GM18870 (cell line): ENCODE measurements around the gene RBMS3.
"Not testable (repeated sequence)": the region's sequence is repeated elsewhere in the genome, so short reads cannot be mapped to it uniquely, and the experiment has no call there.

Source experiments
- ATAC-seq: cut with Tn5 transposase; IDR thresholded peaks from one replicate; pipeline ENCODE4 v1.9.1; 2021; ENCODE audit warnings: moderate library complexity; ENCODE audit not compliant: unreplicated experiment

The RBMS3 gene

DNA sequence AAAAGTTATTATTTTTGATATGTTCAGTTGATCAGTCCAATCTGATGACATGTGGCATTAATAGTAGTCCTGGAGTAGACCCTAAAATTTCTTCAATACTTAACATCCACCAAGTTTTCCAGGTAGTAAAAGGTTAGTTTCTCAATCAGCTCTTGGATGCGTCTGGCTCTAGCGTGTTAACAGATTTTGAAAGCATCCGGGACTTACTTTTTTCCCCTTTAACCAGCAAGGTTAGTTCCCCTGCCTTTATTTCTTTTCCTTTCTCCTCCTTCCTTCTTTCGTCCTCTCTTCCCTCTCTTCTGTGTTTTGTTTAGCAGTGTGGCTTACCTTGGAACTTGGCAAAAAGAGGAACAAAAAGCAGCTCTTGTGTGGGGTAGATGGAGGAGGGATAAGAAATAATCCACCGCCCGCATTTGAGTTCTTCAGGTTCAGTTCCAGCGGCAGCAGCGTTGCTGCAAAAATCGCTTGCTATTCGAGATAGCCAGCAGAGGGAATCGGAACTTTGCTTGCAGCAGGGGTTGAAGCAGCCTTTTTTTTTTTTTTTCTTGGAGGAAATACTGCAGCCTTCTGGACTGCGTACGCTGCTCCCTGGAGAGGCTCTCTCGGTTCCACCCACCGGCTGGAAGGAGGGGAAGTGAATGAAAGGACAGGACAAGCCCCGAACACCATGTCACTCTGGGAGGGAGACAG, at the start of gene RBMS3:
RBMS3 (plus strand) TSS at position 668 of the 690 bp plus-strand sequence.
- peak; percentile 29 for ATAC-seq

DNA sequence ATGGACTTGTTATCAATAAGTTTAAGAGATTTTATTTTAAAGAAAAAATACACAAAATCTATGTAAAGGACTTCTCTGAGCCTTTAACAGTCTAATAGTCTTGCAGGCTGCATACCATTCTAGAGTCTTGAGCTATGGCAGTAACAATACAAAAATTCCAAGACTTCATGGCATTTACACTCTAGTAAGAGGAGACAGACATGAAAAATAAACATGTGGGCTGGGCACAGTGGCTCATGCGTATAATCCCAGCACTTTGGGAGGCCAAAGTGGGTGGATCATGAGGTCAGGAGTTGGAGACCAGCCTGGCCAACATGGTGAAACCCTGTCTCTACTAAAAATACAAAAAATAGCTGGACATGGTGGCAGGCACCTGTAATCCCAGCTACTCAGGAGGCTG, 47.7 kb upstream of the RBMS3 start:
- not testable (repeated sequence) for ATAC-seq

DNA sequence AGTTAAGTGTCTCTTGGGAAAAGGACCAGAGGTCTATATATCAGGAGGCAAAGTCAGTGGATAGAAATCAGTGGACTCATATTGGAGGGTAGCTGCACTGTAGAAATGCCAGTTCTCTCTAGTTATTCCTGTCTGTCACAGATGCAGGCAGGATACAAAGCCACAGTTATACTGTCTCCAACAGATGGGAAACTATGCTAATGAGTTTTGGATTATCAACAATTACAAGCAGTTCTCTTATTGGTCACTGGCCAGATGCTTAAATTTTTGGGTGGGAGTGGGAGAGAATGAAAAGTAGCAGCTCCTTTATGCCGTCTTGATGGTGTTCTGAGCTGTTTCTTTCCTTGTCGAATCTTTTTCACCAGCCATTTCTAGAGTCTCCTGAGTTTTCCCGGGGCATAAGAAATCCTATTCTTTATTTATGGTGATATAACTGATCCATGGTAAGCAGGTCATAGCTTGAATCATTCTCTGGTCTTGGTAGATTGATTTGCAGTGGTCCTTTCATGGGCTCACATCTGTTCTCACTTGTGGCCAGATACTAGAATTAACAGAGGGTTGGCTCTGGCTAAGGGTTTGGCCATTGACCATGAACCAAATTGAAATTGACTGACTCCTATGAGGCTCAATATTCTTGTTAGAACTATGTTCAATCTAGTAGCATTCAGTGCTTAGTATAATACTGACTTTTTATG, 44.6 kb upstream of the RBMS3 start:
- ATAC-seq, result no peak

DNA sequence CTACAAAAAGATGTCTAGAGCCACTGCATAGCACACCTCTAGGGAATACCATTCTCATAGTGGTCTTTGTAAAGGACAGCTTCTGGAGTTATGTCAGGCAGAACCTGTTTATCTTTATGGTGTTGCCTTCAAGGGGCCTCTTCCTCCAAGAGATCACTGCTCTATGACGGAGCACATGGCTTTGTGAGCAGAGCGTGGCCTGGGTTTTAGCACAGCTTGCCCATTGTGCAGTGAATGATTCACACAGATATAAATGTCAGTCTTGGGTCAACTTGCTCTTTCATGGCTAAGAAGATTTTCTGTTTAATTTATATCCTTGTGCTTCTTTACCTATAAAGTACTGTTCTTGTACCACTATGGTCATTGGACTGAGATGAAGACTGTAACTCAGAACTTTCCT, 41.5 kb upstream of the RBMS3 start:
- no peak for ATAC-seq

DNA sequence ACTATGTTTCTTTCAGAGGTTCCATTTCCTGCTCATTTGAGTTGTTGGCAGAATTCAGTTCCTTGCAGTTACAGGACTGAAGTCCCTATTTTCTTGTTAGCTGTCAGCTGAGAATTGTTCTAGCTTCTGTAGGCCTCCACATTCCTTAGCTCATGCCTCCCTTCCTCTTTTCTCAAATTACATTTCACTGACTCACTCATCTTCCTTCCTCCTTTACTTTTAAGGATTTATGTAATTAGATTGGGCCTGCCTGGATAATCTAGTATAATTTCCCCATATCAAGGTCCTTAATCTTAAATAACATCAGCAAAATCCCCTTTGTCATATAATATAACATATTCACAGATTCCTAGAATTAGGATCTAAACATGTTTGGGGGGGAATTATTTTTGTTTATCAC, 40.6 kb upstream of the RBMS3 start:
- ATAC-seq, result no peak

DNA sequence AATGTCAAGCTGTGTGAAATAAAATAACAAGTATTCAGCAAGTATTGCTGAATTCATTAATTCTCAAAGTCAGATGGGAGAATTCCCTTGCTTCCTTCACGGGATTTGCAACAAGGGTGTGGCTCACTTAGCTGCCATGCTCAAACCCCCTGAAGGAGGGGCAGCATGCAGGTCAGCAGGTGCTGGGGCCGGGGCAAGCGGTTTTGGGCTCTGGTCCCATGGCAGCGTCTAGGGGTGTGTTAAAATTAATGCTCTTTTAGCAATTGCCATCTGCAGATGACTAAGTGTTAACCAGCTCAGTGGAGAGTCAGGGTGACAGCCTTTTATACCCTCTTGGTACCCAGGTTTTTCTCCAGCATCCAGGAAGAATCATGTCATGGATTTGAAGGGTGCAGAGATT, 40.0 kb upstream of the RBMS3 start:
- ATAC-seq, result no peak

DNA sequence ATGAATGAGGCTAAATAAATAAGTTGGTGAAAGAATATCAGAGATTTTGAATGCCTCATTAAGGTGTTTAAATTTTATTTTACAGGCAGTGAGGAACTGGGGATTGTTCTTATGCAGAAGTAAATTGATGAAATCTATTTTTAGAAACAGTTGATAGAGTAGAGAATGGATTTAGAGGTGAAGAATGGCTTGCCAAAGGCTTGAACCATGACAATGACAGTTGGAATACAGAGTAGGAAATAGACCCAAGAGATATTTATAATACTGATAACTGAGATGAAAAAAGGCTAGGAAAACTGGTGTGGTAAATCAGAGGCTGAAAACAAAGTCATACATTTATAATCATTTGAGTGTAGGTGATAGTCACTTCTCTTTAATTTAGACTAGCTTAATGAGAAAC, 39.0 kb upstream of the RBMS3 start:
- ATAC-seq, result no peak

DNA sequence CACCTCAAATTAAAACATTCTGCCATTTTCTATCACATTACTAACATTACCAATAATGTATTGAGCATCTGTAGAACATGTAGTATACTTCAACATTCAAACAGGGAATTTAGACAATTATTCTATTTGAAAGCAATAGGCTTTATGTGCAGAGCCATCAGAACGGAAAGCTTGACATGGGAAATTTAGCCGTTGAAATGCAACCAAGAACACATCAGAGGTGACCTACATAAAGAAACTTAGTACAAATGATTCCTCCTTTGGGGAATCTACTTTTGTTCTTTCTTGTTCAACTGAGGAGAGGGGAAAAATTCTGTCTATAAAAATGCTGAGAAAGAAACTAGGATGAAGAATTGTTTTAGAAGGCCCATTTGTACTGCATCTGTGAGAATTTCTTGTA, 38.6 kb upstream of the RBMS3 start:
- no peak for ATAC-seq

DNA sequence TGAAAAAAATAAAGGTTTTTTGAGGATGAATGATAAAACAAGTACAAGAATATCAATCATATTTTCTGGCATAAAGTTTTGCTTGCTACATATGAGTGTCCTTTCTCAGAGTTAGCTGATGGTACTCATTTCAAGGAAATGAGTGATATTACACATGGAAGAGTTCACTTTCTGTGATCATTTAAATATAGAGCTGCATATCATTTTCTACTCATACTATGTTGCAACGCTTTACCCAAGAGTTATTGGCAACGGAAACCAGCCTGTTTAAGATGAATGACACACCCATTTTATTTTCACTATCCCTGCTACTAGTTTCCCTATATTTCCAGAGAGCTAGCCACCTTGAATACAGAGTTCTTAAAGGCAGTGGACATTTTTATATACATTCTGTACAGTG, 35.4 kb upstream of the RBMS3 start:
- ATAC-seq, result no peak

DNA sequence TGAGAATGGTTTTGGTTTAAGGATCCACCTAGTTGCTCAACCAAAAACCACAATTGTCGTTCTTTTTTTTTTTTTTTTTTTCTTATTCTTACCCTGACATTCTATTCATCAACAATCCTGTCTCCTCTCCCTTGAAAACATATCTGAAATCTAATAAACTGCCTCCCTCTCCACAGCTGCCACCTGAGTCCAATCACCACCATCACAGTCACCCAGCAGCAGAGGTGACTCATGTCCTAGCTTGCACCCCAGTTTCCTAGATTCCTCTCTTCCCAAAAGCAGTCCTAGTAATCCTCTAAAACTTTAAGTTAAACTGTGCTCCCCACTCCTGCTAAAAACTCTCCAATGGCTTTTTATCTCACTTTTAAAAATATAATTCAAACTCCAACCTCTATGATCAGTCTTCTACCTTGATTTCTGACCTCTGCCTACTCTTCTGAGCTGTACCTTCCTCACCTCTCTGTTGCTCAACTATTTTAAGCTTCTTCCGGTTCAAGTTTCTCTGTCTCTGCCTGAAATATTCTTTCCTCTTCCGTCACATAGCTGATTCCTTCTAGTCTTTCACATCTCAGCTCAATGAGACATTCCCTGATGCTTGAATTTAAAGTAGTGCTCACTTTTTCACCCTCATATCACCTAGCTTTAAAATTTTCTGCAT, 33.7 kb upstream of the RBMS3 start:
- no peak for ATAC-seq

DNA sequence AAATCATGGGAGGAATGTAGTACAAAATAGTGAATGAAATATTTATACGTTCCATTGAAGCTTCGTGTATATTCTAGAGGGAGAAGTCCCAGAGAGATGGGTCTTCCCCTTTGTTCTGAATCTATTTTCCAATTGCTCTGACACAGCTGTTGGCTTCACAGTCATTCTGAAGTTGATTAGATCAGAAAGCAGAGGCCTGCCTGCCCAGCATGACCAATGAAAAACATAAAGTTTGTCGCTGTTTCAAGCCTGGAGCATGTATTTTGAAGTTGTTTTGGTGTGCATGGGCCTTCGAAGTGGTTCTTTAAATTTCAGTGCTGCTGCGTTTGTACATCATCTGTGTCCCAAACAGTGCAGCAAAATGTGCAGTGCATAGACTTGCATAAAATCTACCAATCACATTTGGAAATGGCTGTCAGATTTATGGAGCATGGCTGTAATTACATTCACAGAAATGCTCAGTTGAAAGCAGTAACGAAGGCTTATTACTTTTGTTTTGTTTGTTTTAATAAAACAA, 31.0 kb upstream of the RBMS3 start:
- ATAC-seq, result no peak

DNA sequence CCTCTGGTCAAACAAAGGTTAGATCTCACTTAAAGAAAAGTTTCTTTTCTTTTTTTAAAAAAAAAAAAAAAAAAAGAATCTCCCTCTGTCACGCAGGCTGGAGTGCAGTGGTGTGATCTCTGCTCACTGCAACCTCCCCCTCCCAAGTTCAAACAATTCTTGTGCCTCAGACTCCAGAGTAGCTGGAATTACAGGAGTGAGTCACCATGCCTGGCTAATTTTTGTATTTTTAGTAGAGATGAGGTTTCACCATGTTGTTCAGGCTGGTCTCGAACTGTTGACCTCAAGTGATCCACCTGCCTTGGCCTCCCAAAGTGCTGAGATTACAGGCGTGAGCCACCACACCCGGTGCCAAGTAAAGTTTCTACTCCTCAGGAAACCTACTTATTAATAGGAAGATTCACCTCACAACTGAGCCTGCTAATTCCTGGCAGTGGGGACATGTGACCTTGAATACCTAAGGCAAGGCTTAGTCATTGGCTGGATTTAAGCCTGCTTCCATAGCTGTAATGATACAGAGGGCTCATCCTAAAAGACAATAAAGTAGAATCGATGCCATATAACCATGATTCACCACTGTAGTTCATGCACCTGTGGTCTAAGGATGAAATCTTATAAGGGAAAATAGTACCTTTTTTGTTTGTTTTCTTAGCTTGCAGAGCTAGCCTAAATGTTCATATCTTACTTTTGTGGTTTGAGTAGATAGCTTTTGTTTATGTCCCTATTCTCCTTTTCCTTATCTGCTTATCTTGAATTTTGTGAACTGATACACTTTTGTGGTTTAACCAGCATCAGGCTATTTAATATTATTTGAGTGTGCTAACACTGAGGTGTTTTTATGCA, 24.8 kb upstream of the RBMS3 start:
- ATAC-seq, result no peak

DNA sequence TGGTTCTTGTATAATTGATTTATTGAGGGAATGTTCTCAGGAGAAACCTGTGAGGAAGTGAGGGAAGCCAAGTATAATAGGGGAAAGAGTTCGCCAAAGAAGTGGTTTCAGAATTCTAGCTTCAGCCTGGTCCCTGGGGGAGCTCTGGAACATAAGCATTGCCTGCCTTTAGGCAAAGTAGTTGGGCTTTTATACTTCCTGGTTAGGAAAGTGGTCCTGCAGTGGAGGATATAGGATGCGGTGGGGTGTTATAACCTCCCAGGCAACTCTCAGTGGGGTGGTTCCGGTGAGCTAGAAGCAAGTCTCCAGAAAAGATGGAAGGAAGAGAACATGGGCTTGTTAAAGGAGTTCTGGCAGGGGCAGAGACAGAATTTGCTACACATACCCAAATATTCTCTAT, 22.7 kb upstream of the RBMS3 start:
- ATAC-seq, result no peak

DNA sequence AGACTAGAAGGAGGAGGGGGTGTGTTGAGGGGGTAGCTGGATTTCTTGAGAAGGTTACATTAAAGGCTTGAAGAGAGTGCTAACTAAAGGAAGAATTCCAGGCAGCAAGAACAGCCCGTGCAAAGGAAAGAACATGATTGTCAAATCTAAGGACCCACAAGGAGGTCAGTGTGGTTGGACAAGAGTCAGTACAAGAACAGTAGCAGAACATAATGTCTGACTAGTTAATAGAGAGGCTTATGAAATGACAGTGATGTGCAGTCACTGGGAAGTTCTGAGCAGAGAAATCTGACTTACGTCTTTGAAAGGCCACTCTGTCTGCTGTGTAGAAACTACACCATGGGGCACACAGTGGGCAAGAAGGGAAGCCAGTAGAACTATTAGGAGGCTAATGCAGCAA, 19.8 kb upstream of the RBMS3 start:
- ATAC-seq, result no peak

DNA sequence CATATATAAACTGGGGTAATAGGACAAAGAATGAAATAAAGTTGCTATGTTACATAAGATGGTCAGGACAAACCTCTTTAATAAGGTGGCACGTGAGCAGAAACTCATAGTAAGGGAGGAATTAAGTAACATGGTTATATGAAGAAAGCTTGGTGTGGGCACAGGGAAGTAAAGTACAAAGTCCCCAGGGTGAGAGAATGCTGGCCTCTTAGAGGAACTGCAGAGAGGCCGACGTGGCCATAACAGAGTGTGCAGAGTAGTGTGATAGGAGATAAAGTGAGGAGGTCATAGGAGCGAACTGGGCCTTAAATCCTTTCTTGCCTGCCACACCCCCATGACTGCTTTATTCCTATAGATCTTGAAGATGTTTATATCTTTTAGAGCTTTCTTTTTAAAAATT, 17.4 kb upstream of the RBMS3 start:
- ATAC-seq, result no peak

DNA sequence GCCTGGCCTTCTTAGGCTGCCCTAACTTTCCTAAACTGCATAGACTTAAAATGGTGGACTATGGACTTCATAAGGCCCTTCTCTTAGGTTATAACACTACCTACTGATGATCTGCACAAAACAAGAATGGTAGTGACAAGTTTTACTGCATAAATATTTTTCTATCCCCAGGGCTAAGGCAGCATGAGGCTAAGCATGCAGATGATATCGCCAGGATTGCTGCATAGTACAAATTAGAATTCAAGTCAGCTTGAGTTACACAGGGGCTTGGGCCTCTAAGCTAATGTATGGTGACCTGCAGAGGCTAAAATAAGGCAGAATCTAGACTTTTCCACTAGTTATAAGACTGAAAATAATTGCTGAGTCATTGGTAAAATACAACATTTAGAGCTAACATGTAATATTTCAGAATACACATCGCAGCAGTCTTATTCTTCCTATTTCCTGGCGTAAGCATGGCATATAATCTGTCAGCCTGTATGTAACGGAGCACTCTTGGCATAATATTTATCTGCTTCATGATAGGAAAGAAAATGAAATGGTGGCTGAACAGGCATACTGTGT, 15.3 kb upstream of the RBMS3 start:
- no peak for ATAC-seq

DNA sequence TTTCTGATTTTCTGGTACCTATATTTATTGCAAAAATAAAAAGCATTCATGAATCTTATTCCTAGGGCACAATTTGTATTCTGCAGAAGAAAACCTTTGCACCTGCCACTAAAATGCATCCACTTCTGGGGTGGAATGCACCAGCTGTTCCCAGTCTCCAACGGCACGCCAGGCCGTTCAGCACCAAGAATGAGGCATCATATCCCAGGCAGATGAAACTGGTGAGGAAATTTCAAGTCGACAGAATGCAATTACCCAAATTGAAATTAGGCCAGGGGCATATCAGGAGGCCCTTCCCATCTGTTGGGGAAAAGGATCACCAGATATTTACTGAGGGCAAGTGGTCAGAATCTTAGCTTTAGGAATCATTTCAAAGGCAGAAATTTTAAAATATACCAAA, 13.6 kb upstream of the RBMS3 start:
- no peak for ATAC-seq

DNA sequence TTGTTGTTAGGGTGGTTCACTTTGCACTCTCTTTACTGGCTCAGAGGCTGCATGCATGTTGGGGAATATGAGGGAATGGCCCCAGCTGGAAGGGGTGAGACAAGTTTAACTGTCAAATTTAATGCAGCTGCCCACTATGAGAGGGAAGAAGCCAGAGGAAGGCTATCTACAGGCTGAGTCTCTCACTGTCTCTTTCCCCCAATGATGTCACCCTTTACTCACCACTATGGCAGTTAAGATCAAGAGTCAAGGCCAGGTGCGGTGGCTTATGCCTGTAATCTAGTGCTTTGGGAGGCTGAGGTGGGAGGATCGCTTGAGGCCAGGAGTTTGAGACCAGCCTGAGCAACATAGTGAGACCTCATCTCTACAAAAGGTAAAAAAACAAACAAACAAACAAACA, 12.2 kb upstream of the RBMS3 start:
- ATAC-seq, result no peak

DNA sequence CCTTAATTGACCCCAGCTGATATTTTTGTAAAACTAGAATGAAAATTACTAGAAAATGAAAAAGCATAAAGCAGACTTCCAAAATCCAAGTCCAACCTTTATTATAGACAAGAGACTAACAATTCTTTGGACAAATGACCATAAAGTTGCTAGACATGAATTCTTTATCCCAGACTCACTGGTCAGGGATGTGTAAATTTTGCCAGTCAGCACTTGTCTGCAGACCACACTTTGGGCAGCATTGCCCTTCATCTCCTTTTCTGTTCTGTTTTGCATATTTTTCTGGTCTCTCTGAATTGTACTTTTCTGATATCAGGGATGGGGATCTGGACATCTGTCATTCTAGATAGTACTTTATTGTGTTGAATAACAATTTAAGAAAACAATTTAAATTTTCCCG, 10.1 kb upstream of the RBMS3 start:
- ATAC-seq, result no peak

DNA sequence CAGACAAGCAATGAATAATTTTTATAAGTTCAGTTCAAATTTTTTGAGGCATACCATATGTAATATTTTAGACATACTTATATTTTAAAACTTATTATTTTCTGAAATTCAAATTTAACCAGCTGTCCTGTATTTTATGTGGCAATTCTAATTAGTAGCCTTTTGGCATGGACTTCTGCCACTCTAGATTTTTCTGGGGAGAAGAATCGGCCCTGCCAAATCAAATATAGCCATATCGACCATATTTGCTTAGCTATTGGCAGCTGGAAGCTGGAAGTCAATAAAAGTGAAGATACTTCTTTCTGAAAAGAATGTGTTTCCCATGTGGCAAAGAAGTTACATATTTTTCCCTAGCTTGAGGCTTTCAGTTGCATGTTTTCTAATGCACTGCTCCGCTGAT, 9.4 kb upstream of the RBMS3 start:
- no peak for ATAC-seq

DNA sequence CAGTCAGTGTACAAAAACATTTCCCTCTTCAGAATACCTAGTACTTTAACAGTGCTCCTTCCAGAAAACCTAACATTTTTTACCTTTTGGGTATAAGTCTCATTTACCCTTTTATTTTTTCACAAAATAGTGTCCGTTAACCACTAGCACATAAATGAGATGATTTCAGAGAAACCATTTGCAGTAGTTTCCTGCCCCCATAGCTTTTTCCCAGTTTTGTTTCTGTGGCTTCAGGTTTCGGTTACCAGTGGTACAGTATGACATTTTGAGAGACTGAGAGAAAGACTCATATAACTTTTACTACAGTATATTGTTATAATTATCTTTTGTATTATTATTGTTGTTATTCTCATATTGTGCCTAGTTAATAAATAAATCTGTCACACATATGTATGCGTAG, 6.2 kb upstream of the RBMS3 start:
- ATAC-seq, result no peak
